Fibroblast of skin of scalp (primary cell): ENCODE results near the gene TRPM8.

Experiments
- DNase-seq: peaks from one replicate; pipeline ENCODE4 v3.0.0-alpha.2; 2013

TRPM8 gene

GRCh38 chr2:234003972-234004617 is 86.9 kb downstream of the TRPM8 start:
- DNase-seq: peak; percentile 96

DNA sequence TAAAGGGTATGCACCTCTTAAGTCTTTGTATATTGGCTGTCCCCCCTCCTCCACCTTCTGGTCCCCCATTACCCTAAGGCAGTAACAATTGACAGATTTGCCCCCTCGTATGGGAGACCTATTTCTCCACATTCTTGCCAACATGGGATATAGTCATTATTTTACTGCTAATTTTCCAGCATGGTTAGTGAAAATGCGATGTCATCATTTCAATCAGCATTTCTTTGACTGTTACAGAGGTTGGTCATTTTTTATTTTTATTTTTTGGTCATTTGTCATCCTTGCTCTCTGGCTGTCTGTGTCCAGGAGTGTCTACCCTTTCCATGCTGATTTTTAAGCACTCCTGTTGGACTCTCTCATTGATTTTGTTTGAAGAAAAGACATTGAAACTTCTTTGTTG is 88.0 kb downstream of the TRPM8 start:
- no peak for DNase-seq

DNA sequence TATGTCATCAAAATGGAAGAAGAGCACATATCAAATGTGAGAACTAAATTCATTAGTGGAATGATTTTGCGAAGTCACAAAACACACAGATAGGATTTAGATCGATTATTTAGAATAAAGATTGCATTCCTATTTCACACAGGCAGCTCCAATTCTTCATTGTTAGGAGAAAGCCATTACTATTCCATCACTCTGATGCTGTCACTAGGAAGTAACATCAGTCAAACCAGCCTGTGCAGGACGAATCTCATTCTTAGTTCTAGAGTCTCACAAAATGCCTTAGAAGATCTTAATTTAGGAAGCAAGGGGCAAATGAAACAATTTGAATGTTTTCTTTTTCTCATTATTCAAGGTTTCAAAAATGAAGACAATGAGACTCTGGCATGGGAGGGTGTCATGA is 89.3 kb downstream of the TRPM8 start:
- DNase-seq: no peak

DNA sequence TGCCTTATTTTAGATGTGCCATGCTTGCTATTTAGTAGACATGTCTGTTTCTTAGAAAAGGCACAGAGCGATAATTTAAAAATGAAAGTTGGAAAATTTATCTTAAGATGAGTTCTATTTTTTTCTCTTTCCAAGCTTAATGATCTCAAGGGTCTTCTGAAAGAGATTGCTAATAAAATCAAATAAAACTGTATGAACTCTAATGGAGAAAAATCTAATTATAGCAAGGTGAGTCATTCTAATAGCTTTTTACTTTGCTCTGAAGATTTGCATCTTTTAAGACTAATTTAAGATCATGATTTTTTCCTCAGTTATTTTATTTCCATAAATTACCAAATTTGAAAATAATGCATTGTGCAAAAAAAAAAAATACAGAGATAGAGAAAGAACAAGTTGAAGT is 97.3 kb downstream of the TRPM8 start:
- no peak for DNase-seq

DNA sequence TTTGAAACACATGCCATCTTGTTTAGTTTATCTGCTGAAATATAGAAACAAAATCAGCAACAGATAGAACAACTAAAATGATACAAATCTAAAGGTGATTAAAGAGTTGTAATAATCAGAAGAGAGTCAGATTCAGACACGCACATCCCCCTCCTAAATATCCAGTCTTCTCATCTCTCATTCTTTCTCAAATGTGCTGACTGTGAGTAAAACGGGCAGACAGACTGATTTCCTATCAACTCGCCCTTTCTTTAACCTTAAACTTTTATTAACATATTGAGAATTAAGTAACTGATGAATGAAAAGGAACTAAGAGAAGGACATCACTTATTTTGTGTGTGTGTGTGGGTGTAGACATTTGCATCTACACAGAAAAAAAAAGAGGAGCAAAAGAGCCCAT is 98.7 kb downstream of the TRPM8 start:
- no peak for DNase-seq

DNA sequence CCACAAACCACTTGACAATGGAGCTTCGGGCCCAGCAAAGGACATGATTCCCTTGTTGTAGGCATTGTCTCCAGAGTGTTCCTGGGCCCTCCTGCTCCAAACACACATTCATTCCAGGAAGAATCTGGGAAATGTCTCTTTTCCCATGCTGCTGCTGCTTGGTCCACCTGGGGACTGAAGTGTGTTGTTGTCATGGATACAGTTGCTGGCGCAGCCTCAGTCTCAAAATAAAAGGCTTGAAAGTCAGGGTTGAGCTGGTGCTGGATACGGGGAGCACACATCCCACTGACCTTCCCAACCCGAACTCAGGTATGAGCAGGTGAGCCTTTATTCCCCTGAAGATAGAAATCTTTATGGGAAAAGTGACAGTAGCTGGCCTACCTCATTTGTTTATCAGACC is 102.7 kb downstream of the TRPM8 start:
- no peak for DNase-seq

- DNase-seq: no peak
Measured at GRCh38 chr2:234020332-234020731, 103.2 kb downstream of the TRPM8 start.

GRCh38 chr2:234022424-234022823 is 105.3 kb downstream of the TRPM8 start:
- DNase-seq: no peak

- no peak for DNase-seq
Measured at GRCh38 chr2:234024304-234024703, 107.1 kb downstream of the TRPM8 start.

GRCh38 chr2:234025466-234025865 is 108.3 kb downstream of the TRPM8 start:
- DNase-seq: no peak

GRCh38 chr2:234025891-234026401 is 108.8 kb downstream of the TRPM8 start:
- peak; percentile 31 for DNase-seq

GRCh38 chr2:234026693-234027254 is 109.6 kb downstream of the TRPM8 start:
- no peak for DNase-seq

DNA sequence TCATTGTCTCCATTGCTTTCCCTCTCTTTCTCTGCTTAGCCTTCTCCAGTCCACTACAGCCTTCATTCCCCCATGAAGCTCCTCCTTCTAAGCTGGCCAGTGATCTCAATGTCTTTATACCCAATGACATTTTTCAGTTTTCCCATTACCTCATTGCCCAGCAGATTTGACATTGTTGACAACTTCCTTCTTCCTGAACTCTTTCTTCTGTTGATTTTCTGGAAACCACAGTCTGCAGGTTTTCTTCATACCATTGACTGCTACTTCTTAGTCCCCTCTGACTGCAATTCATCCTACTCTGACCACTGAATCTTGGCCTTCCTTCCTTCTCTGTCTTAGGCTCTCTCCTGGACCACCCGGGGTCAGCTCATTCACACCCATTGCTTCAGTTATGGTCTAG is 110.5 kb downstream of the TRPM8 start:
- no peak for DNase-seq

DNA sequence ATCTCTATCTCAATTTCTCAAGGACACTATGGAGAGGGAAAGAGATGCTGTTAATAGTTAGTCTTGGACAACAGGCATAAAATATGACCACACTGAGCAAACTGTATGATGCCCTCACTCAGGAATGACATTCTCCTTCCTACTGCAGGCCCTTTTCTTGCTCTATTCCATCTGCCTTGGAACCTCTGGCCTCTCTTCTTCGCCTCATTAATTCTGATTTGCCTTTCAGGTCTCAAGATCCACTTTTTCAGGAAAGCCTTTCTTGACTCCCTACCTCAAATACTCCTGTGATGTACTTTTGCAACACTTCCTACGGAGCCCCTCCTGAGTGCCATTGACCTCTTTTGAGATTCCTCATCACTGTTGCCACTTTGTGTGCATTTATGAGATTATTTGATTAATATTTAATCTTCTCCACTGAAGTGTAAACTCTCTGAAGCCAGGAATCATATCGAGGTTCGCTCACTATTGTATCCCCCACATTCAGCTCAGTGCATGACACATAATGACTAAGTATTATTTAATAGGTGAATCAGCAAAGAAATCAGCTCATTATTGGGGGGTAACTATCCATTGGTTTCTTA is 112.1 kb downstream of the TRPM8 start:
- DNase-seq: no peak

DNA sequence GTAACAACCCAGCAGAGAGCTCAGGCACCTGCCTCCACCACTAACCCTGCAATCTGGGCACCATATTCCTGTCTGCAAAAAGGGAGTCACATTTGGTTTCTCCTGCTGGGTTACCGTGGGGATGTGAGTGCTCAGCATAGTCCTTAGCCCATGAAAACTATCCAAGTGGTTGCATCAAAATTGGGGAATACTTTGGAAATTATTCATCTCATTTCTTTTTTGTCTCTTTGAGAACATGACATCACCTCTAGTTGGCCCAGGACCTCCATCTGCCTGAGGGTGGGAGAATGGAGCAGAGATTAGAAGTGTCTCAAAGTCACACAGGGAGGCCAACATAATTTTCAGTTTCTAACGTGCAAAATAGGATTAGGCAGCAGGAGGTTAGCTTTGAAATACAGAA is 114.0 kb downstream of the TRPM8 start:
- DNase-seq: peak; percentile 40

- peak; percentile 42 for DNase-seq
Measured at GRCh38 chr2:234032279-234032856, 115.2 kb downstream of the TRPM8 start.

DNA sequence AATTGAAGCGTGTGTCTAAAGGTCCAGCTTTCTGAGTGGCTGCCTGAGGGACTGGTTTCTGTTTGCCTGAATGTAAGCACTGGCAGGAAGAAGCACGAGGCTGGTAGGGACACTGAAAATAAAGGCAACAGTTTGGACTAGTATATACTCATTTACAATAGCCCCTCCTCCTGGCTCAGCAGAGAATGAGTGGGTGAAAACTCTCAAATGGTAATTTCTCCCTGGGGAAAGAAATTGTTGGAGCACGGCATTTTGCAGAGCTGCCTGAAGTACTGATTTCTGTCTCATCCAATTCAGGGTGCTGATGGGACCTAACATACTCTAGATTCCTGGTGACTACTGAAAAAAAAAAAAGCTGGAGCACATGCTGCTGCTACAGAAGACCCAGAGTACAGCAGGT is 116.0 kb downstream of the TRPM8 start:
- DNase-seq: no peak

GRCh38 chr2:234033885-234034284 is 116.7 kb downstream of the TRPM8 start:
- no peak for DNase-seq

- peak; percentile 20 for DNase-seq
Measured at GRCh38 chr2:234038076-234038802, 121.1 kb downstream of the TRPM8 start.

GRCh38 chr2:234044157-234044556 is 127.0 kb downstream of the TRPM8 start:
- peak; percentile 57 for DNase-seq

DNA sequence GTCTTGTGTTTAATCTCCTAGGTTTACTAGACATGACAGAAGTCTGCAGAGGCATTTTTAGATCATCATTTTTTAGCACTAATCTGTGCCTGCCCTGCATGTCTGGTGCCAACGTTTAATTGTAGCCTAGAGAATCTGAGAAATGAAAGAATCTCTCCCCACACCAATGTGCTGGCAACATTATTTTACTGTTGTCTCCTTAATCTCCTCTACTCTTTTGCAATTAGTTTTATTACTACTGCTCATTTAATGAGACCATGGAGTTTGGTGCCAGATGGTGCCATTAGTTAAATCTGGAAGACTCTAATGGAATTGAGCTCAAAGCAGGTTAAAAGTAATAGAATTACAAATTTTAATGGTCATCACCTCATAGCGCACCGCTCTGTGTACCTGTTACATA is 129.3 kb downstream of the TRPM8 start:
- DNase-seq: no peak

DNA sequence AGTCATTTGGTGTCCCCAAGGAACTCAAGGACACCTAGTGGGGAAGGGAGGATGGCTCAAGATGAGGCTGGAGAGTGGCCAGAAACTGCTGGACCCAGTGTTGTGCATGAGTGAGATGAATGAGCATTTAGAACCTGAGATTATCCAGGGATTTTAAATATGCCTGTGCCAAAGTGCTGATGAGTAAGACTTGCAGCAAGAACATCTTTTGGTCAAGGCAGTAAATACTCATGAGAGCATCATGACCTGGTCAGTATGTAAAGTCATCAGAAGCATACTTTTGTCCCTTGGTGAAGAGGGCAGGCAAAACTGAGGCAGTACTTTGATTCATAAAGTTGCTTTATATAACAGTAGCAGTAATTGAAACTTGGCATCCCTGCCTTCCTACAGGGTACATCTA is 130.2 kb downstream of the TRPM8 start:
- DNase-seq: no peak

GRCh38 chr2:234048049-234048448 is 130.9 kb downstream of the TRPM8 start:
- no peak for DNase-seq
